SU-DHL-6 (cell line): ENCODE results near the gene DSP.

ENCODE experiments used
- H2AFZ ChIP-seq: fragments of 200-600 bp; sonication (generic); 2 replicates; pipeline ENCODE4 v1.6.1; 2014; ENCODE audit warnings: low read depth, mild to moderate bottlenecking, moderate library complexity, mixed read lengths, antibody characterized with exemption, low read length; ENCODE audit not compliant: severe bottlenecking
- H3F3A ChIP-seq: fragments of 200-600 bp; shearing (Covaris generic); 2 replicates; pipeline ENCODE4 v1.6.0; 2016; ENCODE audit warnings: antibody characterized with exemption, mild to moderate bottlenecking; ENCODE audit not compliant: insufficient read depth
- H3K27ac ChIP-seq: fragments of 200-600 bp; sonication (generic); 2 replicates; pipeline ENCODE4 v1.5.1; 2016; ENCODE audit warnings: low read depth, mild to moderate bottlenecking, low read length, moderate library complexity, mixed read lengths
- H3K27me3 ChIP-seq: fragments of 200-600 bp; sonication (generic), shearing (Covaris generic); 2 replicates; pipeline ENCODE4 v1.6.0; 2014; ENCODE audit warnings: mild to moderate bottlenecking, low read length
- H3K36me3 ChIP-seq: fragments of 200-600 bp; sonication (generic); 2 replicates; pipeline ENCODE4 v1.6.1; 2014; ENCODE audit warnings: mild to moderate bottlenecking, low read length, mixed read lengths
- H3K4me2 ChIP-seq: fragments of 300-600, 200-600 bp; shearing (Covaris generic), sonication (generic); 2 replicates; pipeline ENCODE4 v1.6.0; 2014; ENCODE audit warnings: low read length, low read depth, mild to moderate bottlenecking; ENCODE audit not compliant: poor library complexity, severe bottlenecking
- H3K4me3 ChIP-seq: fragments of 200-600 bp; sonication (generic); 2 replicates; pipeline ENCODE4 v1.5.1; 2014; ENCODE audit warnings: antibody characterized with exemption, low read length, mild to moderate bottlenecking, mixed read lengths; ENCODE audit not compliant: insufficient read depth, poor library complexity, severe bottlenecking
- H3K79me2 ChIP-seq: fragments of 200-600 bp; sonication (generic); 2 replicates; pipeline ENCODE4 v1.6.1; 2014; ENCODE audit warnings: mild to moderate bottlenecking, low read length, moderate library complexity; ENCODE audit not compliant: insufficient read depth
- H3K9ac ChIP-seq: fragments of 200-600 bp; sonication (generic); 2 replicates; pipeline ENCODE4 v1.7.0; 2014; ENCODE audit warnings: mild to moderate bottlenecking, low read length
- H3K9me2 ChIP-seq: fragments of 200-600 bp; sonication (generic); replicated peaks from 2 replicates; pipeline ENCODE4 v1.6.1; 2014; ENCODE audit warnings: low read length; ENCODE audit not compliant: insufficient read depth
- H3K9me3 ChIP-seq: fragments of 200-600 bp; sonication (generic); 2 replicates; pipeline ENCODE4 v1.6.1; 2014; ENCODE audit warnings: low read length, mixed read lengths; ENCODE audit not compliant: insufficient read depth
- H4K20me1 ChIP-seq: fragments of 200-600 bp; sonication (generic); 2 replicates; pipeline ENCODE4 v1.6.1; 2014; ENCODE audit warnings: low read depth, mild to moderate bottlenecking, antibody characterized with exemption, low read length, moderate library complexity, mixed read lengths
- EZH2phosphoT487 ChIP-seq: fragments of 200-600 bp; sonication (generic), shearing (Covaris generic); conservative IDR thresholded peaks from 2 replicates; pipeline ENCODE4 v1.6.1; 2018; ENCODE audit warnings: mild to moderate bottlenecking, antibody characterized with exemption, low read length, moderate library complexity, mixed read lengths
- TF ChIP-seq, protein P1 (sequence below): fragments of 200-600 bp; sonication (generic); IDR thresholded peaks from one replicate; pipeline ENCODE4 v1.5.1; 2017; ENCODE audit warnings: antibody characterized with exemption, mild to moderate bottlenecking, low read length, moderate library complexity; ENCODE audit not compliant: insufficient read depth, poor library complexity, severe bottlenecking

DSP gene

DNA sequence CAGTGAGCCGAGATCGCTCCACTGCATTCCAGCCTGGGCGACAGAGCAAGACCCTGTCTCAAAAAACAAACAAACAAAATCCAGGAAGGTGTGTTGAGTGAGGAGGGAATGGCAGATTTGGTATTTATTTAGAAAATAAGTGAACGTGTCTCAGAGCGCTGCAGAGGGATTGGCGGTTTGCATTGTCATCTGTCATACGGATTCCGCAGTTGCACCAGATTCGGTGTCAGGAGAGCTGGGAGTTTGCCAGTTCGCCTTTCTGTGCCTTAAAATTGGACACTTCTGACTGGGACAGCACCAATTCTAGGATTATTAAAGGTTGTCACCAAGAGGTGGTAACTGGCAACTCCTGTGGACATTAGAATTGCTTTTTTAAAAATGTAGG lies 49.4 kb downstream of the DSP start:
- peak overlapping the region; percentile 94 for H3K4me3 ChIP-seq
- H3F3A ChIP-seq, result no peaks in the 10 kb centered on the region
- H3K4me2 ChIP-seq, result peak overlapping the region; percentile 84
- H3K27ac ChIP-seq, result no peak overlapping the region
- TF ChIP-seq, protein P1, sequence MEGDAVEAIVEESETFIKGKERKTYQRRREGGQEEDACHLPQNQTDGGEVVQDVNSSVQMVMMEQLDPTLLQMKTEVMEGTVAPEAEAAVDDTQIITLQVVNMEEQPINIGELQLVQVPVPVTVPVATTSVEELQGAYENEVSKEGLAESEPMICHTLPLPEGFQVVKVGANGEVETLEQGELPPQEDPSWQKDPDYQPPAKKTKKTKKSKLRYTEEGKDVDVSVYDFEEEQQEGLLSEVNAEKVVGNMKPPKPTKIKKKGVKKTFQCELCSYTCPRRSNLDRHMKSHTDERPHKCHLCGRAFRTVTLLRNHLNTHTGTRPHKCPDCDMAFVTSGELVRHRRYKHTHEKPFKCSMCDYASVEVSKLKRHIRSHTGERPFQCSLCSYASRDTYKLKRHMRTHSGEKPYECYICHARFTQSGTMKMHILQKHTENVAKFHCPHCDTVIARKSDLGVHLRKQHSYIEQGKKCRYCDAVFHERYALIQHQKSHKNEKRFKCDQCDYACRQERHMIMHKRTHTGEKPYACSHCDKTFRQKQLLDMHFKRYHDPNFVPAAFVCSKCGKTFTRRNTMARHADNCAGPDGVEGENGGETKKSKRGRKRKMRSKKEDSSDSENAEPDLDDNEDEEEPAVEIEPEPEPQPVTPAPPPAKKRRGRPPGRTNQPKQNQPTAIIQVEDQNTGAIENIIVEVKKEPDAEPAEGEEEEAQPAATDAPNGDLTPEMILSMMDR, result no peak
- TF ChIP-seq EZH2phosphoT487, result no peak
- H3K9ac ChIP-seq, result peak overlapping the region; percentile 91
- peaks cover 26% of the 10 kb centered on the region for H4K20me1 ChIP-seq
- H3K27me3 ChIP-seq, result no peaks in the 10 kb centered on the region
- no peak overlapping the region for H2AFZ ChIP-seq
- H3K9me2 ChIP-seq, result no peaks in the 10 kb centered on the region
- H3K36me3 ChIP-seq, result peaks cover 27% of the 10 kb centered on the region
- H3K79me2 ChIP-seq, result peaks cover 36% of the 10 kb centered on the region
- H3K9me3 ChIP-seq, result no peaks in the 10 kb centered on the region

DNA sequence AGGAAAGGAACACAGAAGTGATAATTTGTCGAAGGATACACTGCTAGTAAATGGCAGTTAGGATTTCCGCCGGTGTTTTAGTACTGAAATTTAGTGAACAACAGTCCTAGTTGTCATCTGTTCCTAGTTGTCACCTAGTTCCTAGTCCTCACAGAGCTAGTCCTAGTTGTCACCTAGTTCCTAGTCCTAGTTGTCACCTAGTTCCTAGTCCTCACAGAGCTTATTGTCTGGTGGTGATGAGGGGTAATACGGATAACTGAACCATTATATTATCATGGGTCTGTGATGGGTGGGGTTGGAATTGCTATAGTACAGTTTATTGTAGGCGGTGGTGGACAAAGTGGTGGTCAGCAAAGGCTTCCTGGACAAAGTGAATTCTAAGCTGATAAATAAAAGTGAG lies 50.3 kb downstream of the DSP start:
- Histone ChIP-seq H3F3A (0 out of 2 replicates have a peak, but pooled peaks cover 4% of the 10 kb centered on the region), H3K4me3 (peak overlapping the region; percentile 94), H3K79me2 (peaks cover 36% of the 10 kb centered on the region), H3K36me3 (peaks cover 34% of the 10 kb centered on the region), H3K27ac (no peak overlapping the region), H3K4me2 (peak overlapping the region; percentile 84), H3K27me3 (no peaks in the 10 kb centered on the region), H3K9ac (no peak overlapping the region), H4K20me1 (peaks cover 26% of the 10 kb centered on the region), H3K9me3 (no peaks in the 10 kb centered on the region), H2AFZ (no peak overlapping the region), H3K9me2 (no peaks in the 10 kb centered on the region)
- TF ChIP-seq EZH2phosphoT487, result no peak
- TF ChIP-seq, protein P1, result no peak

DNA sequence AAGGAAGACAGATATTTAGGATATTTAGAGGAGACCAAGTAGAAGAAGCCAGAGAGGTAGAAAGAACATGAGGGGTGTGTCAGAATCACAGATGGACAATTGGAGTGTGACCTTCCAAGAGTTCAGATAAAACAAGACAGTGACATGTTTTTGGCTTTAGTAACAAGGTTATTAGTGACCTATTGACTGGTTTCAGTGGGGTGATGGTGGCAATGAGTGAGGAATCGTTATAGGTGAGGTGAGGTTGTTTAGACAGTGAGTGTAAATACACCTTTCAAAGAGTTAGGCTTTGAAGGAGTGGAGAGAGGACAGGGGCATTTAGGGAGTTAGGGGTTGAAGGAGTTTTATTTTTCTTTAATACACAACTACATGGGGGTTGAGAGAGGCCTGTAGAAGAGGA lies 51.8 kb downstream of the DSP start:
- Histone ChIP-seq H3K9me3 (no peaks in the 10 kb centered on the region), H3F3A (0 out of 2 replicates have a peak, but pooled peaks cover 4% of the 10 kb centered on the region), H3K27ac (no peak overlapping the region), H3K27me3 (no peaks in the 10 kb centered on the region), H3K9me2 (no peaks in the 10 kb centered on the region), H3K79me2 (peaks cover 36% of the 10 kb centered on the region), H2AFZ (no peak overlapping the region), H3K4me2 (no peak overlapping the region), H3K4me3 (no peak overlapping the region), H3K9ac (no peak overlapping the region), H4K20me1 (peaks cover 26% of the 10 kb centered on the region), H3K36me3 (peaks cover 44% of the 10 kb centered on the region)
- TF ChIP-seq EZH2phosphoT487, result no peak
- TF ChIP-seq, protein P1, result no peak
